Astrocyte of the cerebellum (primary cell): ENCODE measurements around the gene ZFP42.

Experiments
- DNase-seq: peaks from one replicate; pipeline ENCODE4 v3.0.0-alpha.2; 2011; ENCODE audit warnings: low read depth
- H3K4me3 ChIP-seq: 2 replicates; pipeline ENCODE4 v1.5.1; 2011; ENCODE audit warnings: mild to moderate bottlenecking, low read depth, low read length, moderate library complexity
- CTCF ChIP-seq: IDR thresholded peaks from 2 replicates; pipeline ENCODE4 v1.5.1; 2012; ENCODE audit warnings: low read length, low read depth, moderate library complexity, mild to moderate bottlenecking; ENCODE audit errors: missing control alignments
- in situ Hi-C: cut with HindIII; loops from 2 replicates; pipeline ENCODE4 v1.10.0; 2017; ENCODE audit warnings: low sequenced_read_pairs

The ZFP42 gene

GRCh38 chr4:187995322-187996207 is at the start of gene ZFP42:
TSS of gene ZFP42 (plus strand) at chr4:187995771. CDS start at chr4:188002808, 7,037 bp downstream.
- no peak for DNase-seq

GRCh38 chr4:187961171-187961570 is 34.4 kb upstream of the ZFP42 start:
- DNase-seq = no peak
- no peak overlapping the region for H3K4me3 ChIP-seq
- no peak for TF ChIP-seq CTCF
- in situ Hi-C loops = no loop called here

More at GRCh38 chr4:187995322-187996207, at the start of gene ZFP42:
- no peak within 1 kb of the TSS for H3K4me3 ChIP-seq
- in situ Hi-C loops = no loop called here
- no peak for TF ChIP-seq CTCF

- no peak for DNase-seq
- no peak overlapping the region for H3K4me3 ChIP-seq
- no peak for TF ChIP-seq CTCF
- in situ Hi-C loops = no loop called here
These were observed 33.6 kb upstream of the ZFP42 start for GRCh38 chr4:187961961-187962360.

GRCh38 chr4:187962926-187963325 is 32.6 kb upstream of the ZFP42 start:
- in situ Hi-C loops = no loop called here
- H3K4me3 ChIP-seq = no peak overlapping the region
- TF ChIP-seq CTCF = no peak
- no peak for DNase-seq

GRCh38 chr4:187965726-187966125 is 29.8 kb upstream of the ZFP42 start:
- in situ Hi-C loops = no loop called here
- TF ChIP-seq CTCF = no peak
- no peak for DNase-seq
- H3K4me3 ChIP-seq = no peak overlapping the region

GRCh38 chr4:187972135-187972534 is 23.4 kb upstream of the ZFP42 start:
- no peak overlapping the region for H3K4me3 ChIP-seq
- in situ Hi-C loops = no loop called here
- TF ChIP-seq CTCF = no peak
- DNase-seq = no peak
